Measurements from ENCODE around the gene LRIG1.
A peak's percentile ranks its signal among the peaks of the same experiment; 100 is the strongest.
"Not testable (repeated sequence)": the region's sequence is repeated elsewhere in the genome, so short reads cannot be mapped to it uniquely, and the experiment has no call there.

The LRIG1 gene

GRCh38 chr3:66427352-66427751, 73.5 kb downstream of the LRIG1 start:
- DNase-seq, result no peak

GRCh38 chr3:66426135-66426534, 74.7 kb downstream of the LRIG1 start:
- no peak for DNase-seq

- no peak for DNase-seq
Observed at GRCh38 chr3:66425576-66426114, 75.2 kb downstream of the LRIG1 start.

GRCh38 chr3:66425032-66425431, 75.8 kb downstream of the LRIG1 start:
- peak in 15 of 56 donors; percentile 16 to 64 (median 30) for DNase-seq

- no peak for DNase-seq
Observed at GRCh38 chr3:66423791-66424190, 77.0 kb downstream of the LRIG1 start.

GRCh38 chr3:66421893-66422292, 78.9 kb downstream of the LRIG1 start:
- not testable (repeated sequence) for DNase-seq

- DNase-seq, result not testable (repeated sequence)
Observed at GRCh38 chr3:66421144-66421543, 79.7 kb downstream of the LRIG1 start.

- peak in 29 of 56 donors; percentile 16 to 79 (median 45) for DNase-seq
Observed at GRCh38 chr3:66419036-66419435, 81.8 kb downstream of the LRIG1 start.

GRCh38 chr3:66418475-66418931, 82.3 kb downstream of the LRIG1 start:
- DNase-seq, result peak in 53 of 56 donors; percentile 19 to 91 (median 62)

- no peak for DNase-seq
Observed at GRCh38 chr3:66416556-66417304, 84.1 kb downstream of the LRIG1 start.

GRCh38 chr3:66415867-66416428, 84.9 kb downstream of the LRIG1 start:
- no peak for DNase-seq

GRCh38 chr3:66414846-66415245, 86.0 kb downstream of the LRIG1 start:
- DNase-seq, result no peak

GRCh38 chr3:66413151-66413751, 87.6 kb downstream of the LRIG1 start:
- no peak for DNase-seq

GRCh38 chr3:66411961-66412887, 88.6 kb downstream of the LRIG1 start:
- no peak for DNase-seq

GRCh38 chr3:66411474-66411873, 89.3 kb downstream of the LRIG1 start:
- no peak for DNase-seq

- no peak for DNase-seq
Observed at GRCh38 chr3:66410976-66411375, 89.8 kb downstream of the LRIG1 start.

- no peak for DNase-seq
Observed at GRCh38 chr3:66409771-66410754, 90.8 kb downstream of the LRIG1 start.

- peak in 47 of 56 donors; percentile 12 to 78 (median 47) for DNase-seq
Observed at GRCh38 chr3:66407611-66408218, 93.1 kb downstream of the LRIG1 start.
